GM12865 (cell line): ENCODE data around the gene GALNTL6.
"Not testable (repeated sequence)": the region's sequence is repeated elsewhere in the genome, so short reads cannot be mapped to it uniquely, and the experiment has no call there.

Experiments
- DNase-seq: peaks from one replicate; pipeline ENCODE4 v3.0.0; 2010; ENCODE audit warnings: low read depth
- H3K4me3 ChIP-seq: 2 replicates; pipeline ENCODE4 v1.5.1; 2011; ENCODE audit warnings: mild to moderate bottlenecking, low read depth, low read length, control low read depth
- CTCF ChIP-seq: IDR thresholded peaks from 2 replicates; pipeline ENCODE4 v1.5.1; 2011; ENCODE audit warnings: low read length, control low read depth, low read depth, inconsistent platforms; ENCODE audit not compliant: insufficient read depth; ENCODE audit errors: missing control alignments

The GALNTL6 gene

DNA sequence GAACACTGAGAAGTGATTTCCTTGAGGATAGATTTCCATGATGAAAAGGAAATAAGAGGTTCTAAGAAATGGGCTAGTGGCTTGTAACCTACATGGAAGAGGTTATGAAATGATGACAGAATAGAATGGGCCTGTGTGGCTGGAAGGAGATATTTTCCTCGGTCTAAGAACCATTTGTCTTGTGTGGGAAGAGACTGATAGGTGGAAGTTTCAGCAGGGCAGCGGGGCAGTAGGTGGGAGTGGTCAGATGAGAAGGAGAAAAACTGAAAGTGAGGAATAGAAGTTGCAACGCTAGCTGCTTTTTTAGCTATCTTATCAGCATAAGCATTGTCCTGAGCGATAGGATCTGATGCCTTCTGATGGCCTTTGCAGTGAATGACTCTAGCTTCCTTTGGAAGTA is 1144.0 kb downstream of the GALNTL6 start:
- no peak overlapping the region for H3K4me3 ChIP-seq
- DNase-seq, result no peak
- TF ChIP-seq CTCF, result no peak

DNA sequence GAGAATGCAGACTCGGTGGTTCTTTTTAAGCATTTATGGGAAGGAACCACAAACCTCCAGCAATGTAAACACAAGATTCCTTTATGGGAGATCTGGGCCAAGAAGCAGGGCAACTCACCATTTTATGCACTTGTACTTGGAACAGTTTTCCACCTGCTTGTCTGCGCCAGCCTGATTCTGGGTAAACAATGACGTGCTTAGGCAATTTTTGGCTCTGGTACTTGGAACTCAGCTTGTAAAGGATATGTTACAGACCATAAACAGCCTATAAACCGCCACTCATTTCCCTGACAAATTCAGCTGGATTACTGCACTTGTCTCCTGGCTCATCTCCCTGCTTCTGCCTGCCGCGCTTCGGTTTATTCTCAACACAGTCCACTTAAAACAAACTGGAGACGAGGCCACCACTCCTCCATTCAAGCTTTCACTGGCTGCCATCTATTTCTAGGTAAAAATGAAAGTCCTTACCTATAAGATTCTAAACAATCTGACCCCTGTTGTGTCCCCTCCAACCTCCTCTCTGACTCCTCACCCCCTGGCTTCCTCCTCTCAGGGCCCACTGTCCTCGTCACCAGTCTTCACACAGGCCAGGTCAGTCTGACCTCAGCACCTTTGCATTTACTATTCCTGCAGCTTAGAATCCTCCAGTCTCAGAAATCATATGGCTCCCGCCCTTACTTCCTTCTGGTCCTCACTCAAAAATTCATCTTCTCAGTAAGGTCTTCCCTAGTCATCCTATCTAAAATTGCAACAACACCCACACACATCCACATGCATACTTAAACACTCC is 1149.6 kb downstream of the GALNTL6 start:
- no peak for DNase-seq
- H3K4me3 ChIP-seq, result no peak overlapping the region
- TF ChIP-seq CTCF, result no peak

GRCh38 chr4:172963498-172964294 is 1150.5 kb downstream of the GALNTL6 start:
- TF ChIP-seq CTCF, result no peak
- DNase-seq, result no peak
- no peak overlapping the region for H3K4me3 ChIP-seq

DNA sequence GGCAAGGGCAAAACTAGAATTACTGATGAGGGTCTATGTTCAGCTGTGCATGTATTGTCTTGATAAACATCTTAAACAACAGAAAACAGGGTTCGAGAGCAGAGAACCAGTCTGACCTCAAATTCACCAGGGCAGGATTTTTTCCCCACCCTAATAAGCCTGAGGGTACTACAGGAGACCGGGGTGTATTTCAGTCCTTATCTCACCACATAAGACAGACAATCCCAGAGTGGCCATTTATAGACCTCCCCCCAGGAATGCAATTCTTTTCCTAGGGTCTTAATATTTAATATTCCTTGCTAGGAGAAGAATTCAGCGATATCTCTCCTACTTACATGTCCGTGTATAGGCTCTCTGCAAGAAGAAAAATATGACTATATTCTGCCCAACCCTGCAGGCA is 1157.0 kb downstream of the GALNTL6 start:
- H3K4me3 ChIP-seq, DNase-seq: not testable (repeated sequence)

GRCh38 chr4:172974586-172974985 is 1161.4 kb downstream of the GALNTL6 start:
- no peak for TF ChIP-seq CTCF
- no peak for DNase-seq
- no peak overlapping the region for H3K4me3 ChIP-seq

DNA sequence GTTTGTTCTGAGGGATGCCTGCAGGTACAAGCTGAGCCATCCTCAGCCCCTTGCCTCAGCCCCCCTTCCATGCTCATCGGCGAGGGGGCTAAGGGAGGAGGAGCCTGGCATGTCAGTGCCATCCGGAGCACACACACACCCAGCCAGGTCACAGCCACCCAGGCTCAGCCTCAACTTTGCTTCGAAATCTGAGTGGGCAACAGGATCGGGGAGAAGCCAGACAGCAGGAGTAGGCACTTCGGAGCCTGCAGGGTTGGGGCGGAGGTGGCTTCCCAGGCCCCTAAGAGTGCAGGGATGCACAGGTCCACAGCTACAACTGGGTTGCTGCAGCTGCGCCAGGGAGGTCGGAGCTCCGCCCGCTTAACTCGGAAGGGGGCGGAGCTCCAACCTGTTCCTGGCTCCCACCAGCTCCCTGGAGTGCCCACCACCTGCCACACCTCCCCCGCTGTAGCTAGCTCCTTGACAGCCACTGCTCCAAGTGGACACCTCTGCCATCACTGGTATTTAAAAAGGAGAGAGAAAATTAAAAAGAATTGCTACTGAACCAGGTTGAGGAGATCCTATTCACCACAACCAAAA is 1162.5 kb downstream of the GALNTL6 start:
- DNase-seq, result no peak
- no peak overlapping the region for H3K4me3 ChIP-seq
- TF ChIP-seq CTCF, result no peak

DNA sequence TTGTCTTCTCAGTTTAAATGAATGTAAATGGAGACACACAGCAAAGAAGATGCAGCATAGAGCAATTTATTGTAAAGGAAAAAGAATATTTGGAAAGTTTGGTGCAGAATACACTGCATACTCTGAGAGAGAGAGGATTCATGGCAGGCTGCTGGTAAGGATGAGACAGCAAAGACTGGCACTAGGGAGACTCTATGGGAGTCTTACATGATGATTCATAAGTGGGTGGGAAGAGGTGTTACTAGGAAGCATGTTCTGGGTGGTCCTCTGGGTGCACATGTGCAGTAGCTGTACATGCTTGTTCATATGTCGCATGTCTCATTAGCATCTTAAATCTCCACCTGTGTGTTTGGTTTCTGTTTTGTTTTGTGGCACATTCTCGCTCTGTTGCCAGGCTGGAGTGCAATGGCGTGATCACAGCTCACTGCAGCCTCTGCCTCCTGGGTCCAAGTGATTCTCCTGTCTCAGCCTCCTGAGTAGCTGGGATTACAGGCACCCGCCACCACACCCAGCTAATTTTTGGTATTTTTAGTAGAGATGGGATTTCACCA is 1164.4 kb downstream of the GALNTL6 start:
- not testable (repeated sequence) for DNase-seq

More for the DNA sequence above, 1164.4 kb downstream of the GALNTL6 start:
- not testable (repeated sequence) for H3K4me3 ChIP-seq
